Fibroblast of mammary gland (primary cell): Measurements from ENCODE around the gene PLCH1.

Experiments
- DNase-seq: peaks from one replicate; pipeline ENCODE4 v3.0.0-alpha.2; 2010; ENCODE audit warnings: low read depth
- H3K4me3 ChIP-seq: 2 replicates; pipeline ENCODE4 v1.5.1; 2011; ENCODE audit warnings: low read depth, mild to moderate bottlenecking, low read length, moderate library complexity; ENCODE audit not compliant: control insufficient read depth
- CTCF ChIP-seq: conservative IDR thresholded peaks from 2 replicates; pipeline ENCODE4 v1.5.1; 2011; ENCODE audit warnings: low read depth, low read length, inconsistent platforms; ENCODE audit not compliant: control insufficient read depth, insufficient read depth

The PLCH1 gene

DNA sequence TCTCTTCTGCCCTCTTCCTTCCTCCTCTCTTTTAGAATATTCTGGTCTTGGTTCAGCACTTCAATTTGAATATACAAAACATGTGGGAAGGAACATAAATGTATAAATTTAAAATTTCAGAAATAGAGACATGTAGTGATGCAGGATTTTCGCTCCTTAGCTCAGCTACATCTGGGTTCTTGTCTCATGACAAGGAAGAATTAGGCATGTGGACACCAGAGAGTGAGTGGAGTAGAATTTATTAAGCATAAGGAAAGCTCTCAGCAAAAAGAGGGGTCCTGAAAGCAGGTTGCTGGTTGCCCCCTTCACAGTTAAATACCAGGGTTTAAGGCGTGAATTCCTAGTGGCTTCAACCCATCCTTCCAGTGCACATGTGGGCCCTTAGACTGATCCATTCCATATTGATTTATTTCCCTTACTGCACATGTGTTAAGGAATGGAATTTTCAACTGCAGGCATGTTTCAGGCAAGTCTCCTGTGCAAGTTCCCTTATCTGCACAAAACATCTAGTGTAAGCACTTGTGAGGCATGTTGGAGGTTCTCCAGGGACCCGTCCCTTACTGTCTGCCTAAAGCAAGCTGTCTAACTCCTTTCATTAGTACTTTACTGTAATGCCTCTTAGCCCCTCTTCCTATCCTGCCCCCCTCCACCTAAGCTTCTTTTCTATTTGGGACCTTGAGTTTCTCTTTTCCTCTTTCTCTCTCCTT, 318.2 kb downstream of the PLCH1 start:
- DNase-seq, result no peak
- no peak for TF ChIP-seq CTCF
- no peak overlapping the region for H3K4me3 ChIP-seq

DNA sequence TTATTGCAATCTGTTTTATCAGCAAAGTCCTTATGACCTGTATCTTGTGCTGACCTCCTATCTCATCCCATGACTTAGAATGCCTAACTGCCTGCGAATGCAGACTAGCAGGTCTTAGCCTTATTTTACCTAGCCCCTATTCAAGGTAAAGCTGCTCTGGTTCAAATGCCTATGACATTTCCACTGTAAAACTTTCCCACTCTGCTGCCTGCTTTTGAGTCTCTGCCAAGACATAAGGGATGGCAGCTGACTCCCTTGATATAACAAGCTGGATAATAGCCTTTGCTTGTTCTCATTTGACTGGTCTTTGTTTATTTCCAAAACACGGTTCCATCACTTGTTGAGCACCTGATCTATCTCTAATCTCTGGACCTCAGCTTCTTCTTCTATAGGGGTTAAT, 319.5 kb downstream of the PLCH1 start:
- no peak for TF ChIP-seq CTCF
- no peak overlapping the region for H3K4me3 ChIP-seq
- no peak for DNase-seq

GRCh38 chr3:155424323-155424710, 320.6 kb downstream of the PLCH1 start:
- H3K4me3 ChIP-seq, result no peak overlapping the region
- no peak for TF ChIP-seq CTCF
- no peak for DNase-seq

- no peak for TF ChIP-seq CTCF
- H3K4me3 ChIP-seq, result no peak overlapping the region
- no peak for DNase-seq
These were observed 321.1 kb downstream of the PLCH1 start for GRCh38 chr3:155423526-155424322.

- no peak overlapping the region for H3K4me3 ChIP-seq
- no peak for DNase-seq
- TF ChIP-seq CTCF, result no peak
These were observed 323.9 kb downstream of the PLCH1 start for GRCh38 chr3:155420881-155421486.

DNA sequence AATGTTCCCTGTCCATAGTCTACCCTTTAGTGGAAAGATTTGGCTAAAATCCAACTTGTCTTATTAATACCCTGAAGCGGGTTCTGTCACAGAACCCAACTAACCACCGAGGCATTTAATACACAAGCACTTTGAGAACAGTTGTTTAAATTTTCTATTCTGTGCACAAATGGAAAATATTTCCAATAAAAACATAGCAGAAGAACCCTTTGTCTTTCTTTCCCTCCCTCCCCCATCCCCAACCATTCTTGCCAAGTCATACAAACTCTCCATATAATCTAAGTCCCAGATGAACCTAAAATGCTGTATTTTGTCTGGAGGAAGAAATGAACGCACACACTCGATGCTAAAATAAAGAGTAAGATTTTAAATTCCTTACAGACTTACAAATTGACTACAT, 324.5 kb downstream of the PLCH1 start:
- no peak for TF ChIP-seq CTCF
- H3K4me3 ChIP-seq, result no peak overlapping the region
- no peak for DNase-seq
